HepG2 (cell line): ENCODE data around the gene RAD51. TPM values are rescaled to one million over a fixed set of nuclear protein-coding genes. Genes with fewer than 3 reads are reported as not detected.

Source experiments
- ATAC-seq: fragments of 200-7000 bp; cut with Tn5 transposase; 3 replicates; pipeline ENCODE4 v1.9.1; 2020; ENCODE audit warnings: mild to moderate bottlenecking, moderate library complexity
- BruUV-seq: library from RNA; stranded (reverse); fragments of 400-500 nt; replicated peaks from 2 replicates; lab custom pipeline; 2021; lab: Mats Ljungman, UMichigan
- CTCF ChIA-PET: fragments of 300-600 bp; formaldehyde crosslinking; extraction: SDS; loops from one replicate; lab custom pipeline; 2021; ENCODE audit warnings: low total read pairs, inconsistent platforms, low intra/inter-chr PET ratio; lab: Yijun Ruan, JAX
- POLR2A ChIA-PET: fragments of 350-600 bp; sonication (Branson Sonifier 250); formaldehyde crosslinking; loops from one replicate; lab custom pipeline; 2020; ENCODE audit warnings: antibody characterized with exemption, inconsistent platforms; lab: Yijun Ruan, JAX
- DNase-seq: peaks from one replicate; pipeline ENCODE4 v3.0.0-alpha.2; 2015; ENCODE audit warnings: low spot score
- FAIRE-seq: peaks from 3 replicates; lab custom pipeline; 2011; peaks lifted over from hg19 to GRCh38; lab: Jason Lieb, UNC
- H2AFZ ChIP-seq: one replicate; pipeline ENCODE4 v1.6.1; 2011; ENCODE audit warnings: low read length, inconsistent platforms
- H3K27ac ChIP-seq: fragments of 300-600 bp; 3 replicates; pipeline ENCODE4 v1.8.0; 2011; ENCODE audit warnings: mixed run types, mild to moderate bottlenecking, mixed read lengths, low read length, inconsistent platforms; ENCODE audit not compliant: insufficient read depth; ENCODE audit errors: extremely low read length
- H3K27me3 ChIP-seq, 2 experiments: fragments of 200-600 bp in 1 of 2; 2 replicates in 1 of 2; 3 replicates in 1 of 2; pipeline versions ENCODE4 v1.6.0 to v1.8.0; 2011; ENCODE audit warnings: low read length in 2 of 2, mild to moderate bottlenecking in 2 of 2, moderate library complexity in 2 of 2, inconsistent platforms in 1 of 2; ENCODE audit not compliant: insufficient read depth in 2 of 2, control insufficient read depth in 1 of 2
- H3K36me3 ChIP-seq, 2 experiments: fragments of 200-600 bp in 1 of 2; replicated peaks in 1 of 2; 2 replicates in 1 of 2; 3 replicates in 1 of 2; pipeline versions ENCODE4 v1.5.1 to v1.8.0; 2011; ENCODE audit warnings: low read length in 2 of 2, inconsistent platforms in 1 of 2; ENCODE audit not compliant: insufficient read depth in 2 of 2, control insufficient read depth in 1 of 2
- H3K4me1 ChIP-seq: 2 replicates; pipeline ENCODE4 v1.5.1; 2012; ENCODE audit warnings: low read length, inconsistent platforms; ENCODE audit not compliant: insufficient read depth
- H3K4me2 ChIP-seq: 2 replicates; pipeline ENCODE4 v1.6.0; 2011; ENCODE audit warnings: low read depth, low read length, inconsistent platforms
- H3K4me3 ChIP-seq, 3 experiments: fragments of 200-600 bp in 1 of 3; sonication (generic), shearing (Covaris generic) in 1 of 3; replicated peaks in 1 of 3; 2 replicates each; pipeline ENCODE4 v1.5.1; 2011 to 2016; ENCODE audit warnings: low read length in 3 of 3, inconsistent platforms in 2 of 3, low read depth in 2 of 3, mild to moderate bottlenecking in 2 of 3, control low read depth in 1 of 3, mixed read lengths in 1 of 3; ENCODE audit not compliant: insufficient read depth in 1 of 3
- H3K79me2 ChIP-seq: one replicate; pipeline ENCODE4 v1.6.1; 2011; ENCODE audit warnings: low read length, inconsistent platforms; ENCODE audit not compliant: insufficient read depth
- H3K9ac ChIP-seq: 2 replicates; pipeline ENCODE4 v1.6.0; 2011; ENCODE audit warnings: mild to moderate bottlenecking, low read depth, low read length, inconsistent platforms; ENCODE audit not compliant: insufficient read depth
- H3K9me3 ChIP-seq: 2 replicates; pipeline ENCODE4 v1.5.1; 2012; ENCODE audit warnings: mild to moderate bottlenecking, low read length
- H4K20me1 ChIP-seq: 2 replicates; pipeline ENCODE4 v1.6.0; 2011; ENCODE audit warnings: inconsistent platforms, mild to moderate bottlenecking, low read length, moderate library complexity; ENCODE audit not compliant: insufficient read depth
- ELF4 ChIP-seq: sonication (generic); formaldehyde crosslinking; IDR thresholded peaks from 2 replicates; pipeline ENCODE4 v1.5.0; 2020; ENCODE audit warnings: missing genetic modification reagents, mild to moderate bottlenecking, moderate library complexity, borderline replicate concordance
- GPN1 ChIP-seq: sonication (generic); formaldehyde crosslinking; IDR thresholded peaks from 2 replicates; pipeline ENCODE4 v1.5.1; 2020; ENCODE audit warnings: missing genetic modification reagents, borderline replicate concordance
- PLSCR1 ChIP-seq: sonication (generic); formaldehyde crosslinking; IDR thresholded peaks from 2 replicates; pipeline ENCODE4 v1.5.0; 2020; ENCODE audit warnings: missing genetic modification reagents, mild to moderate bottlenecking, borderline replicate concordance
- ZKSCAN8 ChIP-seq: IDR thresholded peaks from 2 replicates; pipeline ENCODE4 v1.6.1; 2016; ENCODE audit warnings: borderline replicate concordance, missing genetic modification reagents, missing compliant biosample characterization
- ZNF138 ChIP-seq: sonication (generic); formaldehyde crosslinking; IDR thresholded peaks from 2 replicates; pipeline ENCODE4 v1.5.0; 2020; ENCODE audit warnings: mild to moderate bottlenecking, low read depth, missing genetic modification reagents
- ZNF281 ChIP-seq: sonication (generic); formaldehyde crosslinking; IDR thresholded peaks from 2 replicates; pipeline ENCODE4 v1.4.0; 2020; ENCODE audit warnings: missing genetic modification reagents, borderline replicate concordance
- ZNF547 ChIP-seq: sonication (generic); formaldehyde crosslinking; IDR thresholded peaks from 2 replicates; pipeline ENCODE4 v1.5.1; 2020; ENCODE audit warnings: mild to moderate bottlenecking, missing genetic modification reagents
- ZNF552 ChIP-seq: sonication (generic); formaldehyde crosslinking; IDR thresholded peaks from 2 replicates; pipeline ENCODE4 v1.9.0; 2022; ENCODE audit warnings: missing genetic modification reagents, mild to moderate bottlenecking, borderline replicate concordance
- ZNF678 ChIP-seq: sonication (generic); formaldehyde crosslinking; IDR thresholded peaks from 2 replicates; pipeline ENCODE4 v1.4.0; 2020; ENCODE audit warnings: mild to moderate bottlenecking, missing genetic modification reagents
- WGBS: methylation state at CpG from one replicate; pipeline ENCODE4 v1.1.6; 2017; ENCODE audit warnings: low lambda C conversion rate; 5-methylcytosine and 5-hydroxymethylcytosine counted together
- in situ Hi-C: cut with HindIII; loops from 2 replicates; pipeline ENCODE4 v1.10.0; 2017; ENCODE audit warnings: low pct_unique_long_range_greater_than_20kb; ENCODE audit not compliant: extremely low pct_ligation_motif_present
- intact Hi-C: fragments of 100-400 bp; cut with micrococcal nuclease; formaldehyde crosslinking; loops from one replicate; pipeline ENCODE4 v1.10.0; 2022; ENCODE audit not compliant: unreplicated experiment
- polyA plus RNA-seq, 8 experiments: library from polyadenylated mRNA; depleted of rRNA in 3 of 8; stranded (reverse) in 7 of 8; unstranded in 1 of 8; fragments of >200 nt; fragmentation: Illumina TruSeq in 4 of 8; extraction: Trizol in 4 of 8; gene quantifications; 2 replicates each; pipeline versions ENCODE4 v1.2.1 to v1.2.3, GENCODE V29; 2011 to 2016; ENCODE audit warnings: low read depth in 4 of 8, missing spikeins in 1 of 8, mixed read lengths in 1 of 8; ENCODE audit not compliant: insufficient read depth in 1 of 8
- total RNA-seq, 5 experiments: library from RNA; depleted of rRNA; stranded (reverse); fragments of >200 nt; fragmentation: Illumina TruSeq; extraction: Trizol; gene quantifications; 2 replicates each; pipeline ENCODE4 v1.2.3, GENCODE V29; 2016; ENCODE audit warnings: low read depth in 1 of 5
- TF ChIP-seq, protein P1 (sequence below): sonication (generic); formaldehyde crosslinking; IDR thresholded peaks from 2 replicates; pipeline ENCODE4 v1.4.0; 2020; ENCODE audit warnings: missing genetic modification reagents
- TF ChIP-seq, protein P2 (sequence below): sonication (generic); IDR thresholded peaks from 2 replicates; pipeline ENCODE4 v1.6.1; 2016; ENCODE audit warnings: low read depth, borderline replicate concordance

RAD51 gene
- total and polyA plus RNA-seq, 2 of the 13 experiments (the other 11 are each of a cell fraction or from before 2014, with no cell fraction given) = 8.5 to 12.8 TPM

GRCh38 chr15:40695469-40695890 is 506 bp downstream of the RAD51 start:
- H3K36me3 ChIP-seq = peaks cover 0 to 15% of the 10 kb centered on the region in 2 experiments; a peak in 2 of 5 replicates
- peak overlapping the region; percentile 94 for H3K4me2 ChIP-seq
- ATAC-seq = peak; percentile 3
- peaks cover 14% of the 10 kb centered on the region for H3K79me2 ChIP-seq
- H3K9ac ChIP-seq = peak overlapping the region; percentile 90
- no peak for FAIRE-seq
- in situ Hi-C loops = loop anchor here (10.0 kb wide), 1 partner anchor 199 kb away; the partner anchor contains the start of gene VPS18
- WGBS = 0% methylated on average over 5 of the region's 24 CpGs
- H3K27ac ChIP-seq = peak overlapping the region; percentile 97
- H3K4me1 ChIP-seq = peaks cover 20% of the 10 kb centered on the region
- ChIA-PET CTCF (no interaction called here), POLR2A (interaction anchor here (1.0 to 2.3 kb wide), 9 partner anchors 11 to 199 kb away, joined by 3 to 17 read pairs (median 6); partner anchors contain the start of genes CCDC32, GCHFR, RPUSD2 and VPS18)
- H3K9me3 ChIP-seq = no peaks in the 10 kb centered on the region
- intact Hi-C loops = loop anchor here (2.0 to 10.0 kb wide), 2 partner anchors 101 to 131 kb away; partner anchors contain the start of genes CCDC32 and KNL1
- peak; percentile 4 for DNase-seq
- peak overlapping the region; percentile 80 to 100 (median 92) for H3K4me3 ChIP-seq
- no peaks in the 10 kb centered on the region for H4K20me1 ChIP-seq
- H2AFZ ChIP-seq = no peak overlapping the region
- BruUV-seq = TSS peak; percentile 70
- TF ChIP-seq ZNF552 (CRISPR knock-in tag) (0 out of 2 replicates have a peak, but pooled peaks have one; percentile 27), ZNF138 (CRISPR knock-in tag) (peak; percentile 5; the same call in 1 of the 2 replicates), ZNF547 (0 out of 2 replicates have a peak, but pooled peaks have one; percentile 8), ZKSCAN8 (CRISPR knock-in tag) (no peak), PLSCR1 (CRISPR knock-in tag) (peak; percentile 25; the same call in 1 of the 2 replicates), GPN1 (CRISPR knock-in tag) (0 out of 2 replicates have a peak, but pooled peaks have one; percentile 29), ZNF281 (CRISPR knock-in tag) (no peak), ELF4 (CRISPR knock-in tag) (0 out of 2 replicates have a peak, but pooled peaks have one; percentile 20), ZNF678 (CRISPR knock-in tag) (no peak)
- TF ChIP-seq, protein P1, sequence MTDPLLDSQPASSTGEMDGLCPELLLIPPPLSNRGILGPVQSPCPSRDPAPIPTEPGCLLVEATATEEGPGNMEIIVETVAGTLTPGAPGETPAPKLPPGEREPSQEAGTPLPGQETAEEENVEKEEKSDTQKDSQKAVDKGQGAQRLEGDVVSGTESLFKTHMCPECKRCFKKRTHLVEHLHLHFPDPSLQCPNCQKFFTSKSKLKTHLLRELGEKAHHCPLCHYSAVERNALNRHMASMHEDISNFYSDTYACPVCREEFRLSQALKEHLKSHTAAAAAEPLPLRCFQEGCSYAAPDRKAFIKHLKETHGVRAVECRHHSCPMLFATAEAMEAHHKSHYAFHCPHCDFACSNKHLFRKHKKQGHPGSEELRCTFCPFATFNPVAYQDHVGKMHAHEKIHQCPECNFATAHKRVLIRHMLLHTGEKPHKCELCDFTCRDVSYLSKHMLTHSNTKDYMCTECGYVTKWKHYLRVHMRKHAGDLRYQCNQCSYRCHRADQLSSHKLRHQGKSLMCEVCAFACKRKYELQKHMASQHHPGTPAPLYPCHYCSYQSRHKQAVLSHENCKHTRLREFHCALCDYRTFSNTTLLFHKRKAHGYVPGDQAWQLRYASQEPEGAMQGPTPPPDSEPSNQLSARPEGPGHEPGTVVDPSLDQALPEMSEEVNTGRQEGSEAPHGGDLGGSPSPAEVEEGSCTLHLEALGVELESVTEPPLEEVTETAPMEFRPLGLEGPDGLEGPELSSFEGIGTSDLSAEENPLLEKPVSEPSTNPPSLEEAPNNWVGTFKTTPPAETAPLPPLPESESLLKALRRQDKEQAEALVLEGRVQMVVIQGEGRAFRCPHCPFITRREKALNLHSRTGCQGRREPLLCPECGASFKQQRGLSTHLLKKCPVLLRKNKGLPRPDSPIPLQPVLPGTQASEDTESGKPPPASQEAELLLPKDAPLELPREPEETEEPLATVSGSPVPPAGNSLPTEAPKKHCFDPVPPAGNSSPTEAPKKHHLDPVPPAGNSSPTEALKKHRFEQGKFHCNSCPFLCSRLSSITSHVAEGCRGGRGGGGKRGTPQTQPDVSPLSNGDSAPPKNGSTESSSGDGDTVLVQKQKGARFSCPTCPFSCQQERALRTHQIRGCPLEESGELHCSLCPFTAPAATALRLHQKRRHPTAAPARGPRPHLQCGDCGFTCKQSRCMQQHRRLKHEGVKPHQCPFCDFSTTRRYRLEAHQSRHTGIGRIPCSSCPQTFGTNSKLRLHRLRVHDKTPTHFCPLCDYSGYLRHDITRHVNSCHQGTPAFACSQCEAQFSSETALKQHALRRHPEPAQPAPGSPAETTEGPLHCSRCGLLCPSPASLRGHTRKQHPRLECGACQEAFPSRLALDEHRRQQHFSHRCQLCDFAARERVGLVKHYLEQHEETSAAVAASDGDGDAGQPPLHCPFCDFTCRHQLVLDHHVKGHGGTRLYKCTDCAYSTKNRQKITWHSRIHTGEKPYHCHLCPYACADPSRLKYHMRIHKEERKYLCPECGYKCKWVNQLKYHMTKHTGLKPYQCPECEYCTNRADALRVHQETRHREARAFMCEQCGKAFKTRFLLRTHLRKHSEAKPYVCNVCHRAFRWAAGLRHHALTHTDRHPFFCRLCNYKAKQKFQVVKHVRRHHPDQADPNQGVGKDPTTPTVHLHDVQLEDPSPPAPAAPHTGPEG (CRISPR knock-in tag) = peak; percentile 47; the same call in 1 of the 2 replicates
- TF ChIP-seq, protein P2, sequence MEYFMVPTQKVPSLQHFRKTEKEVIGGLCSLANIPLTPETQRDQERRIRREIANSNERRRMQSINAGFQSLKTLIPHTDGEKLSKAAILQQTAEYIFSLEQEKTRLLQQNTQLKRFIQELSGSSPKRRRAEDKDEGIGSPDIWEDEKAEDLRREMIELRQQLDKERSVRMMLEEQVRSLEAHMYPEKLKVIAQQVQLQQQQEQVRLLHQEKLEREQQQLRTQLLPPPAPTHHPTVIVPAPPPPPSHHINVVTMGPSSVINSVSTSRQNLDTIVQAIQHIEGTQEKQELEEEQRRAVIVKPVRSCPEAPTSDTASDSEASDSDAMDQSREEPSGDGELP = peak; percentile 63; the same call in 1 of the 2 replicates
- peaks cover 0 to 5% of the 10 kb centered on the region in 2 experiments; a peak in 1 of 5 replicates for H3K27me3 ChIP-seq
